NCI-H1105 treated with DMSO at 0.1 percent for 48 hours (cell line): ENCODE data around the gene MAN2A1.
A peak's percentile ranks its signal among the peaks of the same experiment; 100 is the strongest.

ENCODE experiments used
- DNase-seq: peaks from one replicate; lab custom pipeline; 2025; lab: John Stamatoyannopoulos, UW

Gene MAN2A1

GRCh38 chr5:109707531-109707930, 17.8 kb downstream of the MAN2A1 start:
- no peak for DNase-seq

GRCh38 chr5:109708813-109709212, 19.1 kb downstream of the MAN2A1 start:
- DNase-seq = no peak

- no peak for DNase-seq
These were observed 19.5 kb downstream of the MAN2A1 start for GRCh38 chr5:109709225-109709624.

DNA sequence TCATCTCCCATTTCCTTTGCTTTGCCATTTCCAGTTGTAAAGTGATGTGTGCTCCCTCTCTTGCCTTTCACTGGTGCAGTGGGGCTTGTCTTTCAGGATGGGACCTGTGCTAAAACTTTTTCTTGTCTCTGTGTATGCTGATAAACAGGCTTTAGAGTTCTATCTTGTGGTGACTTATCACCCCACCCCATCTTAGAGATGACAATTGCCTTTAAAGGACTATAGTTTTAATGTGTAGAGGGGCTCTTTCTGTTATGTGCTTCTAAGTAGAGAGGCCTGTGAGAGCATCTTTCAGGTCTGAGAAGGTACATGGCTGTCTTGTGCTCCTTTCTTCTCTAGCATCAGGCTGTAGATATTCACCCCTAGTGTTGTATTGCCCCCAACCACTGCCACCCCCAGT, 21.9 kb downstream of the MAN2A1 start:
- DNase-seq = no peak

GRCh38 chr5:109713453-109713852, 23.7 kb downstream of the MAN2A1 start:
- no peak for DNase-seq

DNA sequence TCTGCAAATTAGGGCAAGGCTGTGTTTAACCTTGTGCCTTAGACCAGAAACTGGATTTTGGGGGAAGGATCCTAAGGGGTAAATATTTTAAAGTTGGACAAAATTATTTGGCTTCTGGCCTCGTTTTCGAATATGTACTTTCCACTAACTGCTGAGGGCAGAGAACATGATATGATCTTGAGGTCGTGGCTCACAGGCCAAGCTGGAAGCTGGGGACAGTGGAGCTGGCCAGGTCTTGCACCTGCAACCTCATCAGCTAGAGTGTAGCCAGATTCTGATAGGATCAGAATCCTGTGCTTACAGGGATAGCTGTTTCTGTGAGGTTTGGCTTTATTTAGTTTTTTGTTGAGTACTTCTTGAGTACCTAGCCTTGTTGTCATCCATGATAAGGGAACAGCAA, 24.9 kb downstream of the MAN2A1 start:
- DNase-seq = no peak

DNA sequence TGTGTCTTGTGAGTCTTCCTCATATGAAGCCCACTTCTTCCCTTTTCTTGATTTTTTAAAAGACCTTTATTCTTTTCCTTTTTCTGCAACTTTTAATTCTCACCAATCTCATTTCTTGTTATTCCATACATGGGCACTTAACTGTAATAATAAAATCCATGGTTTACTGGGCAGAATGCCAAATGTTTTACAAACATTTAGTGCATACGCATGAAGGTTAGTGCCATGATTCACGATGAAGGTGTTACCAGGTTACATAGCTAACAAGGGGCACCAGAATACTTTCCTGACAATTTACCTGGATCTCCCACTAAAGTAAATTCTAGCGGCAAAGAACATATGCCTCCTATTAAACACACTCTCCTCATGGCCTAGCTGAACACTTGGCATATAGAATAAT, 28.5 kb downstream of the MAN2A1 start:
- DNase-seq = peak; percentile 50

GRCh38 chr5:109718632-109719031, 28.9 kb downstream of the MAN2A1 start:
- DNase-seq = no peak

DNA sequence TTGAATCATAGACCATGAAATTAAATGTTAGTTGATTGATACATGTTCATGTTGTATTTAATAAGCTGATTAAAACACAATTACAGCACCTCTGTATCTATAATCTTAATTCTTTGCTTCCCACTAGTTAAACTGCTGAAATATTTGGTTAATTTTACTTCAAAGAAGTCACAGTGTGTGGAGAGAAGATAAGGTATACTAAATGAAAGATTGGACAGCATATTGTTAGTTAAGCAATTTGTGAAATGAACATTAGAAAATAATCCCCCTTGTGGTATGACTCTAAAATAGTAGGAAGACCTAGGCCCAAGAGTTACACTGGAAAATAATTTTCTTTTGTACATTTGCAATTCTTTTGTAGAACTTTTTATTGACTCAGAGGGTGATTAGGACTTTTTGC, 30.3 kb downstream of the MAN2A1 start:
- no peak for DNase-seq

GRCh38 chr5:109721741-109722140, 32.0 kb downstream of the MAN2A1 start:
- peak; percentile 80 for DNase-seq

- no peak for DNase-seq
These were observed 33.9 kb downstream of the MAN2A1 start for GRCh38 chr5:109723606-109724005.

- no peak for DNase-seq
These were observed 35.4 kb downstream of the MAN2A1 start for GRCh38 chr5:109725135-109725534.

DNA sequence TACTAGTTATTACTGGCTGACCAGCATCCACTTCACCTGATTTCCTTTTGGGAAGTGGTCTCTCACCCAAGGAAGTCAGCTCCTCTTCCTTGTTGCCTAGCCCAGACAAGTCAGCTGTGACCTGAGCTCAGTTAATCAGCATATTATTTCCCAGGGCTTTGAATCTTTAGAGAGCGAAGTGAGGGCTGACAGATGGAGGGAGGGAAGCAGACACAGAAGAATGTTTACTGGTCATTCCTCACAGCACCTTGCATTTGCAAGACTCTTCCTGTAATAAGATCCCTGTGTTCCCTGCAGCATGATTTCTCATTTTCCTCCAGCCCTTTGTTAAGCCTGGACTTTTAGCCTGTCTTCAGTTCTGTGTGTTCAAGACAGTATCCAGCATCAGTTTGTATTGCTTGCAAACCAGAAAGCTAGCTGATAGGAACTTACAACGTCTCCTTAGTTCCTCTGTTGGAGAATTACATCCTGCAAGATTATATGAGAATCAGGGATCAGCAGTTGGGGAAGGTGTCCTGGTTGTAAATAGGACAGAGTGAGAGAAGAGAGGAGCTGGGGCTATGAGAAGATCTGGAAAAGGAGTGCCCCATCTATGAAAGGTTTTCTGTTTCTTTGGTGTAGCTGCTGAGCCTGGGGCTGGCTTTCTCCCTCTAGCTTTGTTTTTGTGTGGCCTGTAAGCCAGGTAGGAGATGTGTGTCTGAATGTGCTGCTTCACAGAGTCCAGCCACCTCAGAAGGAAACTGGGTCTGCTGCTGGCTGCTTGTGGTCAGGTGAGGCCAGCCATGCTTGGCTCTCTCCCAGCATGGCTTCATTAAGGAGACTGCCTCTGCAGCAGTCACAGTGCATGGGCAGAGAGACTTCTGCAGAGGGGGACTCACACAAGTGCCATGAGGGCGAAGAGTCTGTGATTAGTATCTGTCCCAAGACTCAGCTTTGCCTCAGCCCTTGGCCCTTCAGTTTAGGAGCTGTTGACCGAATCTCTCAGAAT, 50.3 kb downstream of the MAN2A1 start:
- DNase-seq = no peak

GRCh38 chr5:109740966-109741365, 51.2 kb downstream of the MAN2A1 start:
- DNase-seq = no peak

GRCh38 chr5:109741390-109741789, 51.7 kb downstream of the MAN2A1 start:
- DNase-seq = no peak

GRCh38 chr5:109743041-109743531, 53.4 kb downstream of the MAN2A1 start:
- DNase-seq = no peak

- no peak for DNase-seq
These were observed 54.1 kb downstream of the MAN2A1 start for GRCh38 chr5:109743770-109744212.

- no peak for DNase-seq
These were observed 54.5 kb downstream of the MAN2A1 start for GRCh38 chr5:109744261-109744660.

GRCh38 chr5:109748546-109748945, 58.8 kb downstream of the MAN2A1 start:
- no peak for DNase-seq

DNA sequence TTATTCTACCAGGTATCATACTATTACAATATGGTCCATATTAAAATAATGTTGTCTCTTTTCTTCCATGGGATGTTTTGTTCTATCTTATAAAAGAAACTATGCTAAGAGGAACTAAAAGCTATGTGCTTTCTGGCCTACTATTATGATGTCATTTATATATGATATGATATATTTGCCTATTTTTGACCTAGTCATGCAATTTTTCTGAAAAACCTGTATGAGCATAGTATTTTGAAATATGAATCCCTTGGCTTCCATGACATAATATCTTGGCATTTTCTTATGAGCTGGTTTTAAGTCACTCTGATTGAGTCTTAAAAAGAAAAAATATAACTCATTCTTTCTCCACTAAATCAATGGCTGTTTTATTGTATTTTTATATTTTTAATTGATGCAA, 60.7 kb downstream of the MAN2A1 start:
- no peak for DNase-seq

GRCh38 chr5:109753279-109753678, 63.6 kb downstream of the MAN2A1 start:
- DNase-seq = no peak

DNA sequence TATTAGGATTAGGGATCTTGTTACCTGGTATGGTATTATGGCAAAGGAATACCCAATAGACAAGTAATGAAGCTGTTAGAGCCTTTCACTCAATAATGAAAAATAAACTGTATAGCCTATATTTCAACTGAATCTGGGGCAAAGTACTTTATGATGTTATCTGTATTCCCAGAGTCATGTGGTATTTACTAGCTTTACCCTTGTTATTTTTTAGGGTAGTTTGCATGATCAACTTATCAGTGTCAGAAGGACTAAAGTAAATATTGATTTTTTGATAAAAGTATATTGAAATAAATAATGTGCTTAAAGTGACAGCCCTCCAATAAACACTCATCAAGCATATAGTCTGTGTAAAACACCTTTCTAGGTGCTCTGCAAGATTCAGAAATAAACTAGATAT, 64.6 kb downstream of the MAN2A1 start:
- no peak for DNase-seq

DNA sequence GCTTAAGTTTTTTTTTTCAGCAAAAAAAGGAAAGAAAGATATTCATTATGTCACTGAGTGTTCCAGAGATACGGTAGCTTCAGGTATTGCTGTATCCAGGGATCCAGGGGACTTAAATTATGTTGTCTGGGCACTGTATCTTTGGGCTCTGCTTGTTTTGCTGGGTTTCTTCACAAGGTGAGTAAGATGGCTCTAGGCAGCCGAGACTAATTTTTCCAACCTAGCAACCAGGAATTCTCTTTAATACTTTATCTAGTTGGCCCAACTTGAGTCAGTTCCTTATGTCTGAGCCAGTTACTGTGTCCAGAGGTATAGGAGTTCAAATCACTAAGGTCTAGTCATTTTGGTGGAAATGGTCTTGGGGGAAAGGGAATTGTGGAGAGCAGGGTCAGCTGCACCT, 66.0 kb downstream of the MAN2A1 start:
- no peak for DNase-seq
